ENCODE measurements around the gene AP1M1. TPM values are rescaled to one million over a fixed set of nuclear protein-coding genes. Genes with fewer than 3 reads are reported as not detected.

Gene AP1M1
- total RNA-seq, 2 donors from 2014 or later, result 77.5 to 121 TPM

DNA sequence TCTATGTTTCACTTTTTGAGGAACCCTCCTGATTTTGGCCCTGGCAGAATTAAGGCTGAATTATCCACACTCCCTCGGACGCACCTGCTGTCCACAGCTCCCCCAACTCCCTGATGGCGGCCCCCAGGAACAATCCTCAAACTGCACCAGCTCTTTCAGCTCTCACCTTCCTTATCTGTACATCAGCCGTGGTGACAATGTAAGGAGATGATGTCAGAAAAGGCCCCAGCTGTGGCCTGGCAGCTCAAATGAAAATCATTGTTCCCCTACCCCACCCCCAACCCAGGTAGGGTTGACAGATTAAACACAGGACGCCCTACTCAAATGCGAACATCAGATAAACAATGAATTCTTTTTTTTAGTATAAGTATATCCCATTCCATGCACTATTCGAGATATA, 91.9 kb downstream of the AP1M1 start:
- Histone ChIP-seq H3K9me3 (no peaks in the 10 kb centered on the region), H3K27ac (no peak overlapping the region), H3K27me3 (replicated peaks; ENCODE audit: insufficient read depth) (no peaks in the 10 kb centered on the region), H3K4me1 (ENCODE audit: control insufficient read depth in 1 of 2, low read depth in 2 of 2) (peaks cover 30 to 59% of the 10 kb centered on the region in 2 donors), H3K36me3 (no peaks in the 10 kb centered on the region), H3K4me3 (no peak overlapping the region)
- no peak for TF ChIP-seq CTCF (IDR thresholded peaks at IDR 0.05)
- ATAC-seq (ENCODE audit: insufficient number of reproducible peaks, low FRiP score, low read depth), result no peak
- DNase-seq (ENCODE audit: low spot score), result no peak

- TF ChIP-seq CTCF (IDR thresholded peaks at IDR 0.05), result no peak
- DNase-seq (ENCODE audit: low spot score) (no peak), ATAC-seq (ENCODE audit: insufficient number of reproducible peaks, low FRiP score, low read depth) (no peak)
- Histone ChIP-seq H3K27me3 (replicated peaks; ENCODE audit: insufficient read depth) (no peaks in the 10 kb centered on the region), H3K4me3 (no peak overlapping the region), H3K4me1 (ENCODE audit: control insufficient read depth in 1 of 2, low read depth in 2 of 2) (peaks cover 23 to 49% of the 10 kb centered on the region in 2 donors), H3K27ac (no peak overlapping the region), H3K36me3 (no peaks in the 10 kb centered on the region), H3K9me3 (no peaks in the 10 kb centered on the region)
These were observed 93.0 kb downstream of the AP1M1 start for GRCh38 chr19:16290692-16291091.

- H3K27me3 ChIP-seq (replicated peaks; ENCODE audit: insufficient read depth), result no peaks in the 10 kb centered on the region
- H3K9me3 ChIP-seq, result no peaks in the 10 kb centered on the region
- no peak for TF ChIP-seq CTCF (IDR thresholded peaks at IDR 0.05)
- H3K4me3 ChIP-seq, result peak overlapping the region; percentile 69
- peak; percentile 72 for ATAC-seq (ENCODE audit: insufficient number of reproducible peaks, low FRiP score, low read depth)
- peak; percentile 63 for DNase-seq (ENCODE audit: low spot score)
- no peaks in the 10 kb centered on the region for H3K36me3 ChIP-seq
- peak overlapping the region; percentile 97 to 98 for H3K27ac ChIP-seq
- H3K4me1 ChIP-seq (ENCODE audit: control insufficient read depth in 1 of 2, low read depth in 2 of 2), result peaks cover 4 to 24% of the 10 kb centered on the region in 2 donors
These were observed 95.7 kb downstream of the AP1M1 start for GRCh38 chr19:16293118-16294091.

- peaks cover 4 to 24% of the 10 kb centered on the region in 2 donors for H3K4me1 ChIP-seq (ENCODE audit: control insufficient read depth in 1 of 2, low read depth in 2 of 2)
- ATAC-seq (ENCODE audit: insufficient number of reproducible peaks, low FRiP score, low read depth) (no peak), DNase-seq (ENCODE audit: low spot score) (no peak)
- no peaks in the 10 kb centered on the region for H3K9me3 ChIP-seq
- no peaks in the 10 kb centered on the region for H3K36me3 ChIP-seq
- H3K27me3 ChIP-seq (replicated peaks; ENCODE audit: insufficient read depth), result no peaks in the 10 kb centered on the region
- no peak overlapping the region for H3K4me3 ChIP-seq
- TF ChIP-seq CTCF (IDR thresholded peaks at IDR 0.05), result no peak
- H3K27ac ChIP-seq, result peak overlapping the region in 1 of 2 donors; percentile 98
These were observed 97.3 kb downstream of the AP1M1 start for GRCh38 chr19:16295057-16295456.

Other genes starting within 250 kb of the AP1M1 start
- not detected for gene OR10H4, start 248.9 kb upstream of the AP1M1 start, total RNA-seq
- 1,000 to 10,000 TPM in 1 of 2 donors, 100 to 1,000 TPM in 1; 964 to 1,096 TPM for gene TPM4, start 121.4 kb upstream of the AP1M1 start, total RNA-seq
- gene RAB8A, start 86.0 kb upstream of the AP1M1 start, total RNA-seq, result 10 to 100 TPM; 40.5 to 41.5 TPM
- gene HSH2D, start 54.2 kb upstream of the AP1M1 start, total RNA-seq, result 1 to 10 TPM in 1 of 2 donors, not detected in 1; 2.2 TPM
- gene CIB3, start 24.4 kb upstream of the AP1M1 start, total RNA-seq, result not detected
- 10 to 100 TPM; 74.8 to 75.5 TPM for gene FAM32A, start 12.5 kb upstream of the AP1M1 start, total RNA-seq
- gene KLF2, start 126.9 kb downstream of the AP1M1 start, total RNA-seq, result 100 to 1,000 TPM in 1 of 2 donors, 10 to 100 TPM in 1; 34.9 to 146 TPM

Data from thoracic aorta (tissue), 2 donors.